LoVo (cell line): ENCODE data around the gene PRSS12.
A peak's percentile ranks its signal among the peaks of the same experiment; 100 is the strongest.
"Not testable (repeated sequence)": the region's sequence is repeated elsewhere in the genome, so short reads cannot be mapped to it uniquely, and the experiment has no call there.

Source experiments
- DNase-seq: peaks from one replicate; pipeline ENCODE4 v3.0.0-alpha.2; 2016; ENCODE audit warnings: low spot score

PRSS12 gene

GRCh38 chr4:118322831-118323502, 29.8 kb downstream of the PRSS12 start:
- no peak for DNase-seq

- DNase-seq = no peak
Measured at GRCh38 chr4:118318931-118319330, 33.9 kb downstream of the PRSS12 start.

GRCh38 chr4:118317691-118318090, 35.1 kb downstream of the PRSS12 start:
- DNase-seq = no peak

- DNase-seq = no peak
Measured at GRCh38 chr4:118314221-118314620, 38.6 kb downstream of the PRSS12 start.

- DNase-seq = no peak
Measured at GRCh38 chr4:118313098-118313497, 39.7 kb downstream of the PRSS12 start.

- no peak for DNase-seq
Measured at GRCh38 chr4:118308306-118309030, 44.3 kb downstream of the PRSS12 start.

- no peak for DNase-seq
Measured at GRCh38 chr4:118307643-118308042, 45.2 kb downstream of the PRSS12 start.

GRCh38 chr4:118299619-118300018, 53.2 kb downstream of the PRSS12 start:
- DNase-seq = not testable (repeated sequence)

GRCh38 chr4:118296729-118297128, 56.1 kb downstream of the PRSS12 start:
- DNase-seq = no peak

GRCh38 chr4:118290951-118291350, 61.9 kb downstream of the PRSS12 start:
- no peak for DNase-seq

- no peak for DNase-seq
Measured at GRCh38 chr4:118289794-118290193, 63.0 kb downstream of the PRSS12 start.

GRCh38 chr4:118287711-118288451, 64.9 kb downstream of the PRSS12 start:
- DNase-seq = no peak

- no peak for DNase-seq
Measured at GRCh38 chr4:118286685-118287084, 66.1 kb downstream of the PRSS12 start.

GRCh38 chr4:118285931-118286330, 66.9 kb downstream of the PRSS12 start:
- no peak for DNase-seq

GRCh38 chr4:118284169-118284568, 68.6 kb downstream of the PRSS12 start:
- DNase-seq = no peak

GRCh38 chr4:118282692-118283091, 70.1 kb downstream of the PRSS12 start:
- peak; percentile 22 for DNase-seq

GRCh38 chr4:118281611-118282442, 71.0 kb downstream of the PRSS12 start:
- no peak for DNase-seq

GRCh38 chr4:118280501-118281218, 72.1 kb downstream of the PRSS12 start:
- peak; percentile 67 for DNase-seq

GRCh38 chr4:118279920-118280432, 72.8 kb downstream of the PRSS12 start:
- peak; percentile 46 for DNase-seq

GRCh38 chr4:118279328-118279727, 73.5 kb downstream of the PRSS12 start:
- DNase-seq = no peak
